ENCODE results near the gene RLN1.

GRCh38 chr9:5352637-5353248, 13.1 kb upstream of the RLN1 start:
- TF ChIP-seq ZNF462 (CRISPR knock-in tag; IDR thresholded peaks at IDR 0.05) (no peak), CTCF (conservative IDR thresholded peaks at IDR 0.05; ENCODE audit: low read depth in 2 of 2) (no peak), REST (IDR thresholded peaks at IDR 0.05; ENCODE audit: unreplicated experiment) (no peak), JUNB (IDR thresholded peaks at IDR 0.05; ENCODE audit: unreplicated experiment) (no peak), ZNF331 (CRISPR knock-in tag; IDR thresholded peaks at IDR 0.05; ENCODE audit: low read depth) (no peak), POLR2AphosphoS5 (IDR thresholded peaks at IDR 0.05; ENCODE audit: low read depth) (no peak), EZH2 (IDR thresholded peaks at IDR 0.05; ENCODE audit: low read depth, unreplicated experiment) (no peak), EZH2phosphoT487 (IDR thresholded peaks at IDR 0.05; ENCODE audit: unreplicated experiment) (no peak)
